Thyroid gland (tissue), 4 donors: ENCODE results near the gene MEOX2. TPM values are rescaled to one million over a fixed set of nuclear protein-coding genes. Genes with fewer than 3 reads are reported as not detected.

Source experiments
- DNase-seq, 2 donors: peaks; one replicate each; pipeline ENCODE4 v3.0.0-alpha.2; 2019
- H3K27ac ChIP-seq, 3 donors: fragments of 200-600 bp; sonication (generic); 1 replicate in 2 of 3; 2 replicates in 1 of 3; pipeline ENCODE4 v1.5.1; 2016 to 2019; ENCODE audit warnings: mild to moderate bottlenecking in 1 of 3, moderate library complexity in 1 of 3
- H3K27me3 ChIP-seq: fragments of 200-600 bp; sonication (generic); one replicate; pipeline ENCODE4 v1.5.1; 2019
- H3K36me3 ChIP-seq, 2 donors: fragments of 200-600 bp; sonication (generic); one replicate each; pipeline ENCODE4 v1.5.1; 2016 to 2019
- H3K4me1 ChIP-seq, 2 donors: fragments of 200-600 bp; sonication (generic); one replicate each; pipeline ENCODE4 v1.5.1; 2017 to 2019
- H3K4me3 ChIP-seq, 3 donors: fragments of 200-600 bp; sonication (generic); replicated peaks in 1 of 3; 1 replicate in 2 of 3; 2 replicates in 1 of 3; pipeline ENCODE4 v1.5.1; 2016; ENCODE audit warnings: mild to moderate bottlenecking in 1 of 3
- H3K9me3 ChIP-seq: fragments of 200-600 bp; sonication (generic); one replicate; pipeline ENCODE4 v1.5.1; 2017
- CTCF ChIP-seq, 6 experiments: fragments of 200-600 bp in 3 of 6; fragments of 450-650 bp in 3 of 6; sonication (generic) in 3 of 6; IDR thresholded peaks; one replicate each; pipeline ENCODE4 v1.5.1; 2016 to 2019; ENCODE audit warnings: antibody characterized with exemption in 6 of 6, mild to moderate bottlenecking in 2 of 6, inconsistent platforms in 1 of 6, moderate library complexity in 1 of 6
- POLR2A ChIP-seq, 2 donors: fragments of 450-650 bp; IDR thresholded peaks; one replicate each; pipeline ENCODE4 v1.6.1; 2017; ENCODE audit warnings: antibody characterized with exemption in 2 of 2, mild to moderate bottlenecking in 2 of 2, moderate library complexity in 1 of 2
- WGBS, 2 donors: methylation state at CpG; one replicate each; pipeline ENCODE4 v1.1.5; 2017; 5-methylcytosine and 5-hydroxymethylcytosine counted together
- intact Hi-C: fragments of 100-400 bp; cut with DNase I; formaldehyde crosslinking; loops from one replicate; pipeline ENCODE4 v1.15.1; 2023
- total RNA-seq, 4 donors: library from RNA; depleted of rRNA; stranded (reverse); fragments of >200 nt; gene quantifications; one replicate each; pipeline ENCODE4 v1.2.3, GENCODE V29; 2016

MEOX2 gene
- total RNA-seq, 4 donors from 2014 or later, result 4.5 to 12.2 (median 7.8) TPM

GRCh38 chr7:15662451-15662850 is 24.0 kb downstream of the MEOX2 start:
- 67 to 68% methylated on average over 1 of the region's 1 CpG for WGBS, 2 donors

GRCh38 chr7:15658247-15658646 is 28.2 kb downstream of the MEOX2 start:
- 54 to 86% methylated on average over 3 of the region's 3 CpGs for WGBS, 2 donors
- H3K9me3 ChIP-seq, result no peaks in the 10 kb centered on the region

More at GRCh38 chr7:15662451-15662850, 24.0 kb downstream of the MEOX2 start:
- DNase-seq, result no peak
- no peaks in the 10 kb centered on the region for H3K9me3 ChIP-seq
- no peaks in the 10 kb centered on the region for H3K36me3 ChIP-seq
- H3K4me3 ChIP-seq, result no peak overlapping the region
- H3K4me1 ChIP-seq, result no peaks in the 10 kb centered on the region
- H3K27me3 ChIP-seq, result no peaks in the 10 kb centered on the region
- TF ChIP-seq CTCF (IDR thresholded peaks at IDR 0.05), result no peak
- no peak overlapping the region for H3K27ac ChIP-seq
- intact Hi-C loops, result no loop called here

GRCh38 chr7:15652776-15653290 is 33.6 kb downstream of the MEOX2 start:
- Histone ChIP-seq H3K36me3 (no peaks in the 10 kb centered on the region), H3K27ac (no peak overlapping the region), H3K27me3 (no peaks in the 10 kb centered on the region), H3K4me1 (no peaks in the 10 kb centered on the region), H3K9me3 (no peaks in the 10 kb centered on the region), H3K4me3 (no peak overlapping the region)
- TF ChIP-seq POLR2A (IDR thresholded peaks at IDR 0.05) (no peak), CTCF (IDR thresholded peaks at IDR 0.05) (no peak)
- intact Hi-C loops, result no loop called here
- 63 to 65% methylated on average over 2 of the region's 2 CpGs for WGBS, 2 donors
- DNase-seq, result no peak

More at GRCh38 chr7:15658247-15658646, 28.2 kb downstream of the MEOX2 start:
- no peak for DNase-seq
- H3K4me1 ChIP-seq, result no peaks in the 10 kb centered on the region
- H3K27ac ChIP-seq, result no peak overlapping the region
- TF ChIP-seq CTCF (IDR thresholded peaks at IDR 0.05) (no peak), POLR2A (IDR thresholded peaks at IDR 0.05) (no peak)
- H3K27me3 ChIP-seq, result no peaks in the 10 kb centered on the region
- no peaks in the 10 kb centered on the region for H3K36me3 ChIP-seq
- H3K4me3 ChIP-seq, result no peak overlapping the region
- intact Hi-C loops, result no loop called here

GRCh38 chr7:15651693-15652092 is 34.8 kb downstream of the MEOX2 start:
- Histone ChIP-seq H3K4me1 (no peaks in the 10 kb centered on the region), H3K36me3 (no peaks in the 10 kb centered on the region), H3K4me3 (no peak overlapping the region), H3K9me3 (no peaks in the 10 kb centered on the region), H3K27ac (no peak overlapping the region), H3K27me3 (no peaks in the 10 kb centered on the region)
- 80 to 84% methylated on average over 1 of the region's 1 CpG for WGBS, 2 donors
- intact Hi-C loops, result no loop called here
- TF ChIP-seq CTCF (IDR thresholded peaks at IDR 0.05), result no peak
- TF ChIP-seq POLR2A (IDR thresholded peaks at IDR 0.05), result no peak
- DNase-seq, result no peak

GRCh38 chr7:15650787-15651186 is 35.7 kb downstream of the MEOX2 start:
- no peak overlapping the region for H3K27ac ChIP-seq
- H3K27me3 ChIP-seq, result no peaks in the 10 kb centered on the region
- WGBS, 2 donors, result 79 to 83% methylated on average over 4 of the region's 4 CpGs
- DNase-seq, result no peak
- TF ChIP-seq POLR2A (IDR thresholded peaks at IDR 0.05) (no peak), CTCF (IDR thresholded peaks at IDR 0.05) (no peak)
- no peak overlapping the region for H3K4me3 ChIP-seq
- H3K4me1 ChIP-seq, result no peaks in the 10 kb centered on the region
- intact Hi-C loops, result no loop called here
- H3K9me3 ChIP-seq, result no peaks in the 10 kb centered on the region
- H3K36me3 ChIP-seq, result no peaks in the 10 kb centered on the region
